SK-N-DZ (cell line): ENCODE measurements around the gene CSNK1G3.
A peak's percentile ranks its signal among the peaks of the same experiment; 100 is the strongest.
"Not testable (repeated sequence)": the region's sequence is repeated elsewhere in the genome, so short reads cannot be mapped to it uniquely, and the experiment has no call there.

ENCODE experiments used
- DNase-seq: peaks from one replicate; pipeline ENCODE4 v3.0.0-alpha.2; 2015; ENCODE audit warnings: low spot score

CSNK1G3 gene

DNA sequence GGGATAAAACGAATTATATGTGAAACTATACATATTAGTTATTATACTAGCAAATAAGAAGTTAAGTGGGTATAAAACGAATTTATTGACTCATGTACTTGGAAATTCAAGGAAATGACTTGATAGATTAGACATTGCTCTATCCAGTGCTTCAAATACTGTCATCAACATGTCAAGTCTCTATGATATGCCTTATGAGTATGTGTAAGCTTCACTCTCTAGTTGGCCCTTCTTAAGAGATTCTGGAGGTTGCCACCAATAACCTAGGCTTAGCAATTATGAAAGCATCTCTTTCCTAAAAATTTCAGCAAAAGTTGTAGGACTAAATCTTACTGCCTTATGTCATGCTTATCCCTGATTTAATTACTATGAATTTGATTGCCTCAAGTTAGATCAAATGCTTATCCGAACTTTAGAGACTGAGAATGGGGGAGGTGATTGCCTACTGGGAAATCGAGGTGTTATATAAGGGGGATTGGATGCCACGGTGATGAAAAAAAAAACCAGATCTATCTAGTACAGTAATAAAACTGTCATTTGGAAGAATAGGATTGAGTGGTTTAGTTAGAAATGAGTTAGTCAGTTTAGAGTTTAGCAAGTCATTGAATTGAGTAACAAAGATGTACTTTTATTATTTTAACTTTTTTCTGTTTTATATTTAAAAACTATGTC is 46.9 kb downstream of the CSNK1G3 start:
- no peak for DNase-seq

DNA sequence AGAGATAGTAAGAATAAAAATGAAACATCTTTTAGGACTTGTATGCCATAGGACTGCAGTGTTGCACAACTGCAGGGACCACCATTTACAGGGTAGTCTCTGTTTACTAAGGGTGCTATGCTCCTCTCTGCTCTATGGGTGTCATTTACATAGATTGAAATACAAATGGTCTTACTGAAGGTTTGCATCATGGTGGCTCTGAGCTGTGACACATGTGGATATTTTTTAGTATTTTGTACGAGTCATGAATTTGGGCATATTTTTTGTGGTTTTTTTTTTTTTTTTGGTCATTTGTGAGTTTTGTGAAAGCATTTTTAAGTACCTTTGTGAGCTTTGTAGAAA is 47.4 kb downstream of the CSNK1G3 start:
- DNase-seq = no peak

DNA sequence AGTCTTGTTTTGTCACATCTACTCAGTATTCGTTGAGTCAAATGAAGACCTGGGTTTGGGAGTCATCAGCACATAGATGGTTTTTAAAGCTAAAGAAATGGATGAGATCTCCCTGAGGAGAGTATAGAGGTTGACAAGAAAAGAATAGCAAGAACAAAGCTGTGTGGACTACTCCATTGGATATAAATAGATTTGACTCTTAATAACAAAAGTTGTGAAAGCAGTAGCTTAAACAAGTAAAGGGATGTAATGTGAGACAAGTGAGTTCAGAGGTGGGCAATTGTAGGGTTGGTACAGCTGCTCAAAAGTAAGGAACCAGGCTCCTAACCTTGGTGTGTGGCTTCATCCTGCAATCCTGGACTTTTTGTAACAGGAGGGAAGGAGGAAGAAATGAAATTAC is 49.3 kb downstream of the CSNK1G3 start:
- DNase-seq = no peak

DNA sequence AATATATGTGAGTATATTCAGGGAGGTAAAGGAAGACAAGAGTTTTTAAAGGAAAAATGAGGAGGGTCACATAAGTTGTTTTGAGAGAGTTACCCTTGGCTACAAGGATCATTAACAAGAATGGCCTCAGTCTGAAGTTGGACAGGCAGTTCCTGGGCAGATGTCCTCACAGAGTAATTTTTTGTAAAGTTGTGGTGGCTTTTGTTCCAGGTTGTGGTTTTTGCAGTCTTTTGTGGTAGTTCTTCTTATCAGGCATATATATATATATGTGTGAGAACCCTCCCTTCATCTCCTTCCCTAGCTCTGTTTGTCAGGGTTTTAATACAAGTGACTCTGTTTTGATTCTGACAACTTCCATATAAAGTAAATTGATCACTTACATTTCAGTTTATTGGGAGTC is 60.0 kb downstream of the CSNK1G3 start:
- DNase-seq = no peak

DNA sequence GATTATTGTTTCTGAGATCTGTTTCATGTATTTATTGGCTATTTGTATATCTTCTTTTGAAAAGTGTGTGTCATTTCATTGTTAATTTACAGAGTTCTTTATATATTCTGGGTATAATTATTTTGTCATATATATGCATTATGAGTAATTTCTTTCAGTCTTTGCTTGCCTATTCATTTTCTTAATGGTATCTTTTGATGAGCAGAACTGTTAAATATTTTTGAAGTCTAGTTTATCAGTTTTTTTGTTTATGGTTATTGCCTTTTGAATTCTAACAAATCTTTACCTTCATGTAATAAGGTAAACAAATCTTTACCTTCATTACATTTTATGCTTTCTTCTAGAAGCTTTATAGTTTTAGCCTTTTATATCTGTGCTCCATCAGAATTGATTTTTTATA is 66.4 kb downstream of the CSNK1G3 start:
- DNase-seq = no peak

DNA sequence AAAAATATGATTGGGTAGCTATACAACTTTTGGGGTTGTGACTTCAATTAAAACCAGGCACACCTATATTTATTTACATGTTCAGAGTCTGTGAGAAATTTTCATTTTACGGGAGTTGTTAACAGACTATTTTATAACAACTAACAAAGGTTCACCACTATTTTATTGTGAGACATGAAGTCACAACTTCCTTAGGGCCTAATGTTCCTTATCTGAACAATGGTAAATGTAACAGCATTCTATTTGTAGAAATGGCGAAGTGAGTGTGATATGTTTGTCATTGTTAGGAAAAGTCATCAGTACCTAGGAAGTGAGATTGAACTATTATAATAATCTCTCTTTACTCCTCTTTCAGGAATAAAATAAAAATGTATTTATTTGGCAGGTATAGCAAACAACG is 67.4 kb downstream of the CSNK1G3 start:
- no peak for DNase-seq

DNA sequence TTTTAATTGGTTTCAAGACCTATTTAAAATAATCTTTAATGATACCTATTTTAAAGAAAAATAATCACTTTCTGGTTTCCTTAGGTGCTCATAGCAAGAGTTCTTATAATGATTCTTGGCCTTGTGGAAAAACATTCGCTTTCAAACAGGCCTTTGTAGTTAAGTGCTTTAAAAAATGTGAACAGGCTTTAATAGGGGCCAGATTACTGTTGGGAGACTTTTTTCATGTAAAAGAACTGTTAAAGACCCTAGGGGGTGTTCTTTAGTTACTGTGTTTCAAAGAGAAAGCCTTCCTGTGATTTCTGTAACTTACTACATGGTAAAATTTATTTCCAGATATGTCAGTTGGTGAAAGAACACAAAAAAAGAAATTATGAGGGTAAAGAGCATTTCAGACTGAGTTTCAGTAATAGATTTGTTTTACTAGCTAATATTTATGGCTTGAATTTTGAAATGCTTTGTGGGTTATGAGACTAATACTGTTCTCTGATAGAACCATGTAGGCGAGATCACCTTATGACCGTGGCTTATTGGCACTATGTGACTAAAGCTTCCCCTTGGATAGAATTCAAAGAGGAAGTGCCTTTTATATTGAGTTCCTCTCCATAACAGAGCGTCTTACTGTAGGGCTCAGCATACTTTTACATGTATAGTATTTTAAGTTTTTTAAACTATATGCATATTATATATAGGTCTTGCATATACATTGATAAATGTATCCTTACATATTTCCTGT is 70.7 kb downstream of the CSNK1G3 start:
- DNase-seq = no peak

DNA sequence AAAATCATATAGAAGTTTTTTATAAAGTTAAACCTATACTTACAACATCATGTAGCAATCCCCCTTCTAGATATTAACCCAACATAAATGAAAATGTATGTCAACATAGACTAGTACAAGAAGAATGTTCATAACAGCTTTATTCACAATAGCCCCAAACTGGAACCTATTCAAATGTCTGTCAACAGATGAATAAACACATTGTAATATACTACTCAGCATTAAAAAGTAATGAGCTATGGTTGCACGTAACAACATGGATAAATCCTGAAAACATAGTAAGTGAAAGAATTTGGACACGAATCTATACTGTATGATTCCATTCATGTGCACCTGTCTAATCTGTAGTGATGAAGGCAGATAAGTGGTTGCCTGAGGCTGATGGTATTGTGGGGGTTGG is 73.9 kb downstream of the CSNK1G3 start:
- no peak for DNase-seq

DNA sequence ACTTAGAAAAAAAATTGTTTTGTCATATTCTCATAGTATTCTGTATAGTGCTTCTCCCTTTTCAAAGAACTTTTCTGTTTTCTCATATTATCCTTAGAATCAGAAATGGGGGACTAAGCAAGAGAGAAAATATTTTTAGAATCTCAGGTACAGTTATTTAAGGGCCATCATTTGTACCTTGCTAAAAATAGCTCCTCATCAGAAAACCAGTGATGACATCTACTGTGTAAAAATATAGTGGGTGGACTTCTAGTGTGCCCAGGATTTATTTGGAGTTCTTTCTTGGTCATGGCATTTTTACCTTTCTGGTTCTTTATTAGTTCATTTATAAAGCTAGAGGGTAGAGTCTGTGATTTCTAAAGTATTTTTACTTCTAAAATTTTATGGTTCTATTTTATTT is 82.5 kb downstream of the CSNK1G3 start:
- DNase-seq = no peak

DNA sequence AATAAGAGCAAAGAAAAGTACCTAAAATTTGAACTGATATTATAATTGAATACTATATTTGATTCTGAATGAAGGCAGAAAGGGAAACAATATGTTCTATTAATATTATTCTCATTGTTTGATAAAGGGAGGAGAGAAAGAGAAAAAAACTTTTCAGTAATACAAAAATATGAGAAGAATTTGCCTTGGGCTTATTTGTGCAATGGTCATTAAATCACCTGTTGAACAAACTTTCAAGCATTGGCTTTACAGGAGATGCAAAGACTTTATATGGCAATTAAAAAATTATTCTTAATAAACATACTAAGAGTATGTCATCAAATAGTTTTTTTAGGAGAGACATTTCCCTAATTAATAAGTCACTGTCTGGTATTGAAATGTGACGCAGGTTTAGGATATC is 85.0 kb downstream of the CSNK1G3 start:
- no peak for DNase-seq

DNA sequence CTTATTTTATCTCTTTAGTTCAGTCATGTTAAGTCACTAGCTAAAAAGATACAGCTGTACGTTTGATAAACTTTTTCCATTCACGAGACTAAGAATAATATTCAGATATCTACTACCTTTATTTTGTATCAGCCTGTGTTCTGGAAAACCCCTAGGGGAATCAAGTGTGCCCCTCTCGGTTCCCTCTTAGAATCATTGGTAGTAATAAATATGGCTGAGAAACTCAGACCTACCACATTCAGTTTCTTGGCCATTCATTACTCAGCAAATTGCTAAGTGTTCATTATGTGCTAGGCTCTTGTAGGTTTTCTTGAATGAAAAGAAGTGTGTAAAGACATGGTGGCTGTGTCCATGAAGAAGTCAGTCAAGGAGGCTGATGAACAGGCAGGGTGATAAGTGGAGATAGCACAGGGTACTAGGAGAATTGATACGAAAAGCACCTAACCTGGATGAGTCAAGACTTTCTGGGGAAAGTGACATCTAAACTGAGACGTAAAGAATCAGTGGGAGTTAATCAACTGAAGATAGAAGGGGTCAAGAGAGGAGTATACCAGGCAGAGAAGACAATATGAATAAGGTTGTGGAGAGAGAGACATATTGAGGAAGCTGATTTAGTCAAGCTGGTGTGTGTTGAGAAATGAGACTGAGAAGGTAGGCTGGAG is 86.2 kb downstream of the CSNK1G3 start:
- no peak for DNase-seq

DNA sequence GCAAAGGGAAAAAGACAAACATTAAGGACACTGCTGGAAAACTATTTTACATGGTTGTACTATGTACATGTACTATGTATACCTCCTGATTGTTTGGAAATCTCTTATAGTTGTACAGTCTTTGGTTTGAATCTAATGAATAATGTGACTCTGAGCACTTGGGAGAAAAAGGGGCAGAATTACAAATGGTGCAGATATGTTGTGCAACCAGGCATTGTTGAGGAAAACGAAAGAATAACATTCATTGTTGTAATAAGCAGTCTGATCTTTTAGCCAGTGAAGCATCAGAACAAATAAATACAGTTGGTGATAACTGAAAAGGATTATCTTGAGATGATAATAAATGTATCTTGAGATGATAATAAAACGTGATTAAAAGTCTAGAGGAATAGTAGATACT is 87.2 kb downstream of the CSNK1G3 start:
- DNase-seq = no peak

DNA sequence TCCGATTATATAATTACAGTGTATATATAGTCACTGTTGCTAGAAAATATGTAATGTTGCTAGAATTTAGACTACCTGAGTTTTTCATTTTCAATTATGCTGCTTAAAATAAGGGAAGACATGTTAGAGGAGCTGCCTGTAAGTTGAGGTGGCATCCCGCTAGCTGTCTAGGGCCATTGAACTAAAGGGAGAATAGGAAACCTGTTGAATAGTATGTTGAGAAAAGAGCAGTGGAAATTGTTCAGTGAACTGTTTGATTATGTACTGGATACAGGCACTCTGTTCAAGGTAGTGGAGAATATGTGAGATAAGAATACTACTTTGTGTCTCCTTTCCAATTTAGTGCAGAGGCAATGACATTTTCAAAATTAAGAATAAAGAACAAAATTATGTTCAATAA is 89.6 kb downstream of the CSNK1G3 start:
- no peak for DNase-seq

DNA sequence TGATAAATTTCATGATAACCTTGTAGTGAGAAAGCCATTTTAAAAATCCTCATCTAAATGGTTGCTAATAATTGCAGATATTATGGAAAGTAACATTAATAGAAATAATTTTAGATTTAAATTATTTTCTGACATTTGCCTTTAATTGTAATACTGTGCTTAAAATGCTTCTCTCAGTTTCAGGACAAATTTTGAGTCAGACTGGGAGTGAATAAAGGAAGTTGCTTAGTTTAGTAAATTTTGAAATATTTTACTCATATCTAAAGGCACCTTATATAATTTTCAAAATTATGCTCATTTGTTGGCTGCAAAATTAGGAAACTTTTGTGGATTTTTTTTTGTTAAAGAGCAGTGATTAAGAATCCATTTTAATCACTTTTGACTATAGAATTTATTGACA is 93.8 kb downstream of the CSNK1G3 start:
- DNase-seq = no peak

DNA sequence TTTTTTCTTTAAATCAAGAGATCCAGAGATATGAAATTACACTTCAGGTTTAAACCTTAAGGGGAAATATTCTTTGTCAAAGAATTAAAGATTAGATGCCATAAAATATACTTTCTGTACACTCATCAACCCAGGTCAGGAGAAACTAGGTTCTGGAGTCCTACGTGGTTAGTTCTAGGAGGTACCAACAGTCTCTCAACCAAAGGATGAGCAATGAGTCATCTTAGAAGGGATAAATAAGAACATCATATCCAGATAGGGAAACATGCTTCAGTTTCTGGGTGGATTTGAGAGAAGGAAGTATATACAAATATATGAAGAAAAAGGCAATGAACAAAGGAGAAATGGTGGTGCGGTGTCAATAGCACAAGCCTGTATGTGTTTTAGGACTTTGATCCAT is 98.2 kb downstream of the CSNK1G3 start:
- no peak for DNase-seq

DNA sequence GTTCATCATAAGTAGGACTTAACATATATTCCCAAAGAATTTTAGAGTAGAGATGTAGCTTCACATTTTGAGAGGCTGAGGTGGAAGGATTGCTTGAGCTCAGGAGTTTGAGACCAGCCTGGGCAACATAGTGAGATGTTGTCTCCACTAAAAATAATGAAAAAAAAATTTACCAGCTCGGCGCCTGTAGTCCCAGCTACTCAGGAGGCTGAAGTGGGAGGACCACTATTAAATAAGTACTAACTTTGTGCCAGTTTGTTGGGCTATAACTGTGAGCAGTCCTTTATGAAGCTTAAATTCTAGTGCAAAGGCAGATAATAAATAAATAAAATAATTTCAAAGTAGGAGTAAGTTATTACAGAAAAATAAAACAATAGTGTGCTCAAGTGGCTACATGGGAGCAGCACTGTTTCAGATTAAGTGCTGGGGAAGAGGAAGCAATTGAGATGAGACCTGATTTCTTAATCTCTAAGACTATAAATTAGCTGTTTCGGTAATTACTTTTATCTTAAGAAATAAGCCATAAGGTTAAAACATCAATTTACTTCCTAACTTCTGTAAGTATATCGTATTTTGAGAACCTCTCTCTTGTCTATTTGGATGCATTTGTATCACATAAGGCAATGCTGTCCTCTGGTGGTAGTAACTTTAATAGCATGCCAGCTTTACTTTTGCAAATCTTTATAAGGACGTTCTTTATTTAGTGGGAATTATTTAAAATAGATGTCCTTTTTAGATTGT is 98.9 kb downstream of the CSNK1G3 start:
- DNase-seq = peak; percentile 55

DNA sequence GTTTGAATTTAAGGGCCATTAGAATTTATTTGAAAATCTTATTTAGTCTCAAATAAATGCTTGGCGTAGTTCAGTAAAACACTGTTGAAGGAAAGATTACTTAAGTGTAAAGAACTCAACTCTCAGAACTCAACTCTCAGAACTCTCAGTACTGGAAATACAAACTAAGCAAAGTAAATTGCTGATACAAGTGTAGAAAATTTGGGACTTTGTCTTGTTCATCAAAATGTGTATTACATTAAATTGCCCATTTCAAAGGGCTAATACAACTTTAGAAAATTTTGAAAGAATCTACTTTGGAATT is 99.4 kb downstream of the CSNK1G3 start:
- DNase-seq = no peak

DNA sequence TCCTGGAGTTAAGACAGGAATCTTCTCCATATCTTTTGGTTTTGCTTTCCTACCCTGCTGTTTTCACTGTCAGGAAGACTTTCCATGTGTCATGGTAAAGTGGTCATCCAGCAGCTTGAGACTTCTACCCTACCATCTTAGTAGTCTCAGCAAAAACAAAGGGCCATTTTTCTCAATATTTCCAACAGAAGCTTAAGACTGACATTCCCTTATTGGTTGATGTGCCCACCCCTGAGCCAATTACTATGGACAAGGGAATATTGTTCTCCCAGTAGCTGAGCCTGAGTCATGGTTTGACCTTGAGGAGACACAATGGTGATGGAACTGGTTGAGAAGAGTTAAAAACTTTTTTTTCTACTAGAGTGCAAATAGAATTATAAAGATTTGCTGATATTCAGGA is 105.6 kb downstream of the CSNK1G3 start:
- no peak for DNase-seq

DNA sequence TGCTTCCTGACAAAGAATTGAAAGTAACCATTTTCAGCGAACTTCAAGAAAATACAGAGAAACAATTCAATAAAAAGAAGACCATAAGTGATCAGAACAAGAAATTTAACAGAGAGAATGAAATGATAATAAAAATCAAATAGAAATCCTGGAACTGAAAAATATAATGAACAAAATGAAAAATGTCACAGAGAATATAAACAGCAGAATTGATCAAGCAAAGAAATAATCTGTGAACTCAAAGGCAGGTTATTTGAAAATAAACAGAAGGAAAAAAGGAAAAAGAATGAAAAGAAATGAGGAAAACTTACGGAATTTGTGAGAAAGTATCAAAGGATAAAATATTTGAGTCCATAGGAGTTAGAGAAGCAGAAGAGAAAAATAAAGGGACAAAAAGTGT is 114.1 kb downstream of the CSNK1G3 start:
- DNase-seq = no peak

DNA sequence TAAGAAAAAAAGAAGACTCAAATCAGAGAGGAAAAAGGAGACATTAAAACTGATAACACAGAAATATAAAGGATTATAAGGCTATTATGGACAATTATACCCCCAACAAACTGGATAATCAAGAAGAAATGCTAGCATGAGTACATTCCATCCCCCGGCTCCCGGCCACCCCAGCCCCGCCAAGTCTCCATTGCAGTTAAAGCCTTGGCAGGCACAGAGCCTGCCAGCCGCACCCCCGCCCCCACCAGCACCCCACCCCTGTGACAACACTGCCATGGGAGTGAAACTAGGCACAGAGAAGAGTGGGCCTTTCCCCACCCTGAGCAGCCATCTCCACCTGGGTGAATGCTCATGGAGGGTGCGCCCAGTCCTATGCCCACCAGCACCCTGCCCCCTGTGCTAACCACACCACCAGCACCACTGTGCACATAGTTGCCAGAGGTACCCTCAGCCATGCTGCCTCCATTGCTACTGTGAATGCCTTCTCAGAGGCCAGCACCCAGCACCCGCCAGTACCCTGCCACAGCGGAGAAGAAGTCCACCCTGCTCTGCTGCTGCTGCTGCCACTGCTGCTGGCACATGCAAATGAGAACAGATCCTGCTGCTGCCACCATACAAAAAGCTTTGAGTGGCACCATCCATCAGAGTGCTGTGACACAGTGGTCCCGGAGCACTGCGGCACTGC is 117.0 kb downstream of the CSNK1G3 start:
- DNase-seq = no peak

DNA sequence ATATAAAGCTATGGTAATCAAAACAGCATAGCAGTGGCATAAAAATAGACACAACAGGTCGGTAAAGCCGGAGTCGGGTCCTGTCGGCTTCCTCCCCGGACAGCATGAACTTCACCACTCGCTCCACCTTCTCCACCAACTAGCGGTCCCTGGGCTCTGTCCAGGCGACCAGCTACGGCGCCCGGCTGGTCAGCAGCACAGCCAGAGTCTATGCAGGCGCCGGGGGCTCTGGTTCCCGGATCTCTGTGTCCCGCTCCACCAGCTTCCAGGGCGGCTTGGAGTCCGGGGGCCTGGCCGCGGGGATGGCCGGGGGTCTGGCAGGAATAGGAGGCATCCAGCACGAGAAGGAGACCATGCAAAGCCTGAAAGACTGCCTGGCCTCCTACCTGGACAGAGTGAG is 124.0 kb downstream of the CSNK1G3 start:
- no peak for DNase-seq

DNA sequence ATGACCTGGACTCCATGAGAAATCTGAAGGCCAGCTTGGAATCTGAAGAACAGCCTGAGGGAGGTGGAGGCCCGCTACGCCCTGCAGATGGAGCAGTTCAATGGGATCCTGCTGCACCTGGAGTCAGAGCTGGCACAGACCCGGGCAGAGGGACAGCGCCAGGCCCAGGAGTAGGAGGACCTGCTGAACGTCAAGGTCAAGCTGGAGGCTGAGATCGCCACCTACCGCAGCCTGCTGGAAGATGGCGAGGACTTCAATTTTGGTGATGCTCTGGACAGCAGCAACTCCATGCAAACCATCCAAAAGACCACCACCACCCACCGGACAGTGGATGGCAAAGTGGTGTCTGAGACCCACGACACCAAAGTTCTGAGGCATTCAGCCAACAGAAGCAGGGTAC is 125.1 kb downstream of the CSNK1G3 start:
- not testable (repeated sequence) for DNase-seq
